Measurements from ENCODE around the gene BCAS3. TPM values are rescaled to one million over a fixed set of nuclear protein-coding genes. Genes with fewer than 3 reads are reported as not detected.

BCAS3 gene
- total RNA-seq, 1 experiment from 2014 or later: 9.3 TPM

- no peak for DNase-seq (ENCODE audit: low read depth)
Measured at GRCh38 chr17:61199431-61200338, 522.0 kb downstream of the BCAS3 start.

- DNase-seq (ENCODE audit: low read depth): no peak
Measured at GRCh38 chr17:61200339-61200715, 522.7 kb downstream of the BCAS3 start.

- DNase-seq (ENCODE audit: low read depth): peak; percentile 91
Measured at GRCh38 chr17:61201211-61201610, 523.6 kb downstream of the BCAS3 start.

GRCh38 chr17:61202564-61202963 is 524.9 kb downstream of the BCAS3 start:
- DNase-seq (ENCODE audit: low read depth): no peak

- no peak for DNase-seq (ENCODE audit: low read depth)
Measured at GRCh38 chr17:61203671-61204131, 526.0 kb downstream of the BCAS3 start.

GRCh38 chr17:61204456-61204855 is 526.8 kb downstream of the BCAS3 start:
- DNase-seq (ENCODE audit: low read depth): no peak

- DNase-seq (ENCODE audit: low read depth): no peak
Measured at GRCh38 chr17:61205401-61205800, 527.8 kb downstream of the BCAS3 start.

GRCh38 chr17:61205931-61206330 is 528.3 kb downstream of the BCAS3 start:
- peak; percentile 24 for DNase-seq (ENCODE audit: low read depth)

GRCh38 chr17:61206922-61207321 is 529.3 kb downstream of the BCAS3 start:
- DNase-seq (ENCODE audit: low read depth): no peak

- DNase-seq (ENCODE audit: low read depth): no peak
Measured at GRCh38 chr17:61208301-61209105, 530.9 kb downstream of the BCAS3 start.

- no peak for DNase-seq (ENCODE audit: low read depth)
Measured at GRCh38 chr17:61209106-61209439, 531.4 kb downstream of the BCAS3 start.

- DNase-seq (ENCODE audit: low read depth): no peak
Measured at GRCh38 chr17:61209525-61209924, 531.9 kb downstream of the BCAS3 start.

- no peak for DNase-seq (ENCODE audit: low read depth)
Measured at GRCh38 chr17:61211236-61211635, 533.6 kb downstream of the BCAS3 start.

GRCh38 chr17:61212655-61213054 is 535.0 kb downstream of the BCAS3 start:
- no peak for DNase-seq (ENCODE audit: low read depth)

GRCh38 chr17:61214753-61215152 is 537.1 kb downstream of the BCAS3 start:
- no peak for DNase-seq (ENCODE audit: low read depth)

GRCh38 chr17:61216066-61216465 is 538.4 kb downstream of the BCAS3 start:
- no peak for DNase-seq (ENCODE audit: low read depth)

- DNase-seq (ENCODE audit: low read depth): no peak
Measured at GRCh38 chr17:61217878-61218437, 540.3 kb downstream of the BCAS3 start.

GRCh38 chr17:61218438-61218837 is 540.8 kb downstream of the BCAS3 start:
- DNase-seq (ENCODE audit: low read depth): peak; percentile 67

GRCh38 chr17:61219460-61219859 is 541.8 kb downstream of the BCAS3 start:
- no peak for DNase-seq (ENCODE audit: low read depth)

GRCh38 chr17:61221181-61221580 is 543.5 kb downstream of the BCAS3 start:
- no peak for DNase-seq (ENCODE audit: low read depth)

GRCh38 chr17:61221597-61222471 is 544.2 kb downstream of the BCAS3 start:
- peak; percentile 36 for DNase-seq (ENCODE audit: low read depth)
